ENCODE measurements around the gene CECR2. TPM values are rescaled to one million over a fixed set of nuclear protein-coding genes. Genes with fewer than 3 reads are reported as not detected.
A peak's percentile ranks its signal among the peaks of the same experiment; 100 is the strongest.

Gene CECR2
- total RNA-seq, 1 donor from 2014 or later, result 67.8 TPM

- H3K36me3 Mint-ChIP-seq, result peaks cover 29% of the 10 kb centered on the region
- H3K4me1 Mint-ChIP-seq, result no peaks in the 10 kb centered on the region
- H3K27ac ChIP-seq, result no peak overlapping the region
- peaks cover 38% of the 10 kb centered on the region for H3F3A ChIP-seq (ENCODE audit: low read depth)
- TF ChIP-seq EZH2 (IDR thresholded peaks at IDR 0.05), result no peak
- TF ChIP-seq EZH2phosphoT487 (IDR thresholded peaks at IDR 0.05), result no peak
- TF ChIP-seq, protein P1, sequence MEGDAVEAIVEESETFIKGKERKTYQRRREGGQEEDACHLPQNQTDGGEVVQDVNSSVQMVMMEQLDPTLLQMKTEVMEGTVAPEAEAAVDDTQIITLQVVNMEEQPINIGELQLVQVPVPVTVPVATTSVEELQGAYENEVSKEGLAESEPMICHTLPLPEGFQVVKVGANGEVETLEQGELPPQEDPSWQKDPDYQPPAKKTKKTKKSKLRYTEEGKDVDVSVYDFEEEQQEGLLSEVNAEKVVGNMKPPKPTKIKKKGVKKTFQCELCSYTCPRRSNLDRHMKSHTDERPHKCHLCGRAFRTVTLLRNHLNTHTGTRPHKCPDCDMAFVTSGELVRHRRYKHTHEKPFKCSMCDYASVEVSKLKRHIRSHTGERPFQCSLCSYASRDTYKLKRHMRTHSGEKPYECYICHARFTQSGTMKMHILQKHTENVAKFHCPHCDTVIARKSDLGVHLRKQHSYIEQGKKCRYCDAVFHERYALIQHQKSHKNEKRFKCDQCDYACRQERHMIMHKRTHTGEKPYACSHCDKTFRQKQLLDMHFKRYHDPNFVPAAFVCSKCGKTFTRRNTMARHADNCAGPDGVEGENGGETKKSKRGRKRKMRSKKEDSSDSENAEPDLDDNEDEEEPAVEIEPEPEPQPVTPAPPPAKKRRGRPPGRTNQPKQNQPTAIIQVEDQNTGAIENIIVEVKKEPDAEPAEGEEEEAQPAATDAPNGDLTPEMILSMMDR (IDR thresholded peaks at IDR 0.05), result peak; percentile 73
- H3K4me3 Mint-ChIP-seq, result no peak overlapping the region
- no peaks in the 10 kb centered on the region for H3K4me1 ChIP-seq
- DNase-seq (ENCODE audit: low spot score), result peak; percentile 67
- H3K27me3 Mint-ChIP-seq (ENCODE audit: insufficient read depth, low read depth), result peaks cover 2% of the 10 kb centered on the region
- H2AFZ ChIP-seq (replicated peaks), result no peak overlapping the region
- no peaks in the 10 kb centered on the region for H3K9me3 Mint-ChIP-seq
- no peaks in the 10 kb centered on the region for H3K27me3 ChIP-seq
- H4K20me1 ChIP-seq (ENCODE audit: low read depth), result peaks cover 23% of the 10 kb centered on the region
- H3K9me3 ChIP-seq (ENCODE audit: low read depth), result no peaks in the 10 kb centered on the region
- H3K79me2 ChIP-seq (ENCODE audit: low read depth), result peaks cover 56% of the 10 kb centered on the region
- H3K4me2 ChIP-seq, result no peak overlapping the region
- peaks cover 23% of the 10 kb centered on the region for H3K36me3 ChIP-seq
- H3K9ac ChIP-seq, result no peak overlapping the region
- H3K4me3 ChIP-seq, result no peak overlapping the region
- H3K27ac Mint-ChIP-seq, result no peak overlapping the region
Measured at GRCh38 chr22:17501679-17502285, 132.5 kb downstream of the CECR2 start.

DNA sequence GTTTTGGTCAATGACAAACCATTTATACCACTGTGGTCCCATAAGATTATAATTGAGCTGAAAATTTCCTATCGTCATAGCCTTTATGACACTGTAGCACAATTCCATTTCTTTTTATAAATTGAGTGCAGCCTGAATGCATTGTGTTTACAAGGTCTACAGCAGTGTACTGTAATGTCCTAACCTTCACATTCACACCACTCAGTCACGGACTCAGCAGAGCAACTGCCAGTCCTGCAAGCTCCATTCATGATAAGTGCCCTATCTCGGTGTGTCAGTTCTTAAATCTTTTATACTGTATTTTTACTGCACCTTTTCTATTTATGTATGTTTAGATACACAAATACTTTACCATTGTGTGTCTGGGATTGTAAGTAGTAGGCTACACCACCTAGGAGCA is 138.8 kb downstream of the CECR2 start:
- H3K4me3 Mint-ChIP-seq, result no peak overlapping the region
- no peaks in the 10 kb centered on the region for H3K27me3 ChIP-seq
- peaks cover 21% of the 10 kb centered on the region for H3K36me3 ChIP-seq
- H2AFZ ChIP-seq (replicated peaks), result no peak overlapping the region
- peaks cover 2% of the 10 kb centered on the region for H3K27me3 Mint-ChIP-seq (ENCODE audit: insufficient read depth, low read depth)
- H3K27ac ChIP-seq, result no peak overlapping the region
- TF ChIP-seq EZH2phosphoT487 (IDR thresholded peaks at IDR 0.05), result no peak
- TF ChIP-seq, protein P1 (IDR thresholded peaks at IDR 0.05), result no peak
- TF ChIP-seq EZH2 (IDR thresholded peaks at IDR 0.05), result no peak
- peaks cover 19% of the 10 kb centered on the region for H3K79me2 ChIP-seq (ENCODE audit: low read depth)
- no peak overlapping the region for H3K4me3 ChIP-seq
- H3K27ac Mint-ChIP-seq, result no peak overlapping the region
- peaks cover 11% of the 10 kb centered on the region for H4K20me1 ChIP-seq (ENCODE audit: low read depth)
- H3F3A ChIP-seq (ENCODE audit: low read depth), result peaks cover 17% of the 10 kb centered on the region
- H3K9ac ChIP-seq, result no peak overlapping the region
- H3K36me3 Mint-ChIP-seq, result peaks cover 35% of the 10 kb centered on the region
- H3K4me1 Mint-ChIP-seq, result no peaks in the 10 kb centered on the region
- H3K9me3 Mint-ChIP-seq, result no peaks in the 10 kb centered on the region
- H3K4me1 ChIP-seq, result no peaks in the 10 kb centered on the region
- H3K9me3 ChIP-seq (ENCODE audit: low read depth), result no peaks in the 10 kb centered on the region
- DNase-seq (ENCODE audit: low spot score), result no peak
- no peak overlapping the region for H3K4me2 ChIP-seq

DNA sequence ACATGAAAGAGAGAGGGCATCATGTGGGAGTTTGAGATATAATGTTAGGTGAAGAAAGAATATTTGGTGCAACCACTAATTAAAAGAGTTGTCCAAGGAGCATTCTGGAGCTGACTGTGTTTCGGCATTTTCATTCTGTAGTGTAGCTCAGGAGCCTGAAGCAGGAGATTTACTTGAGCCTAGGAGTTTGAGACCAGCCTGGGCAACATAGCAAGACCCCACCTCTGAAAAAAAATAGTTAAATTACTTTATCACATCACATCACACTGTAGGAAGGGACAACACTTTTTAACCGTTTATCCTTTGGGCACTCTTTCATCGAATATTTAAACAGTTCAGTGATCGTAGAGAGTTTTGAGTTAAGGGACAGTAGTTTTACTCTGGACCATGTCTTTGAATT is 143.7 kb downstream of the CECR2 start:
- no peak overlapping the region for H3K9ac ChIP-seq
- no peak overlapping the region for H2AFZ ChIP-seq (replicated peaks)
- no peak overlapping the region for H3K4me3 Mint-ChIP-seq
- peaks cover 28% of the 10 kb centered on the region for H3K36me3 Mint-ChIP-seq
- H3K4me3 ChIP-seq, result no peak overlapping the region
- H3K4me2 ChIP-seq, result no peak overlapping the region
- peaks cover 17% of the 10 kb centered on the region for H3F3A ChIP-seq (ENCODE audit: low read depth)
- no peaks in the 10 kb centered on the region for H3K27me3 ChIP-seq
- no peak overlapping the region for H3K27ac ChIP-seq
- H3K4me1 ChIP-seq, result no peaks in the 10 kb centered on the region
- H3K4me1 Mint-ChIP-seq, result no peaks in the 10 kb centered on the region
- peaks cover 26% of the 10 kb centered on the region for H3K79me2 ChIP-seq (ENCODE audit: low read depth)
- peaks cover 8% of the 10 kb centered on the region for H4K20me1 ChIP-seq (ENCODE audit: low read depth)
- no peaks in the 10 kb centered on the region for H3K9me3 ChIP-seq (ENCODE audit: low read depth)
- no peaks in the 10 kb centered on the region for H3K9me3 Mint-ChIP-seq
- no peaks in the 10 kb centered on the region for H3K27me3 Mint-ChIP-seq (ENCODE audit: insufficient read depth, low read depth)
- no peak for DNase-seq (ENCODE audit: low spot score)
- H3K36me3 ChIP-seq, result peaks cover 4% of the 10 kb centered on the region
- H3K27ac Mint-ChIP-seq, result no peak overlapping the region
- TF ChIP-seq EZH2 (IDR thresholded peaks at IDR 0.05) (no peak), EZH2phosphoT487 (IDR thresholded peaks at IDR 0.05) (no peak)
- TF ChIP-seq, protein P1 (IDR thresholded peaks at IDR 0.05), result no peak

Data from neural progenitor cell (in vitro differentiated cells).